ENCODE measurements around the gene TC2N. TPM values are rescaled to one million over a fixed set of nuclear protein-coding genes. Genes with fewer than 3 reads are reported as not detected.

Gene TC2N
- total and polyA plus RNA-seq, 2 donors (not counting 3 experiments of a cell fraction or from before 2014, with no cell fraction given) = 0.40 TPM; not detected in 1

- dilution Hi-C loops (cut with MboI; ENCODE audit: extremely low pct_ligation_motif_present, low sequenced_read_pairs) (no loop called here), intact Hi-C loops (cut with micrococcal nuclease) (no loop called here)
- DNase-seq (ENCODE audit: low read depth, low spot score) = no peak
- Histone ChIP-seq H3K4me2 (ENCODE audit: insufficient read depth, low read length) (no peak overlapping the region), H3K27ac (ENCODE audit: insufficient read depth, low read depth, low read length) (no peak overlapping the region), H3K27me3 (ENCODE audit: control insufficient read depth in 2 of 2, insufficient read depth in 2 of 2, low read length in 2 of 2) (no peaks in the 10 kb centered on the region), H3K4me1 (ENCODE audit: control insufficient read depth, extremely low read depth, insufficient read depth, low read length) (no peaks in the 10 kb centered on the region), H3K36me3 (ENCODE audit: control insufficient read depth in 2 of 2, extremely low read depth in 1 of 2, insufficient read depth in 2 of 2, low read length in 2 of 2) (no peaks in the 10 kb centered on the region), H3K4me3 (replicated peaks in 1 of 3; ENCODE audit: insufficient read depth in 1 of 3, low read depth in 1 of 3, low read length in 3 of 3) (no peak overlapping the region), H3K9me1 (replicated peaks; ENCODE audit: control insufficient read depth, extremely low read depth, insufficient read depth, low read length) (no peaks in the 10 kb centered on the region), H3K9ac (replicated peaks; ENCODE audit: extremely low read depth, insufficient read depth, low read length) (no peak overlapping the region), H2AFZ (ENCODE audit: low read depth, low read length) (no peak overlapping the region), H4K20me1 (replicated peaks; ENCODE audit: control insufficient read depth, extremely low read depth, insufficient read depth, low read length) (no peaks in the 10 kb centered on the region), H3K79me2 (ENCODE audit: control insufficient read depth, insufficient read depth, low read length) (no peaks in the 10 kb centered on the region), H3K9me3 (replicated peaks; ENCODE audit: control insufficient read depth, insufficient read depth, low read length) (no peaks in the 10 kb centered on the region)
- CTCF ChIA-PET = interaction anchor here (0.8 kb wide), 1 partner anchor 259 kb away, joined by 6 read pairs; no protein-coding TSS in a partner anchor
- POLR2A ChIA-PET = no interaction called here
- BruUV-seq (replicated peaks) = no TSS peak
- TF ChIP-seq GATA2 (IDR thresholded peaks at IDR 0.05; ENCODE audit: insufficient read depth, insufficient read length, low read depth, low read length) = no peak
- no peak for TF ChIP-seq JUN (IDR thresholded peaks at IDR 0.05; ENCODE audit: borderline replicate concordance, insufficient read depth, insufficient read length, low read depth)
- no peak for TF ChIP-seq FOS (IDR thresholded peaks at IDR 0.05; ENCODE audit: borderline replicate concordance, insufficient read depth, low read length)
- no peak for TF ChIP-seq POLR2AphosphoS5 (IDR thresholded peaks at IDR 0.05; ENCODE audit: insufficient read depth, low read depth, low read length)
- no peak for TF ChIP-seq MAX (IDR thresholded peaks at IDR 0.05; ENCODE audit: insufficient read depth, insufficient read length)
- TF ChIP-seq, protein P1, sequence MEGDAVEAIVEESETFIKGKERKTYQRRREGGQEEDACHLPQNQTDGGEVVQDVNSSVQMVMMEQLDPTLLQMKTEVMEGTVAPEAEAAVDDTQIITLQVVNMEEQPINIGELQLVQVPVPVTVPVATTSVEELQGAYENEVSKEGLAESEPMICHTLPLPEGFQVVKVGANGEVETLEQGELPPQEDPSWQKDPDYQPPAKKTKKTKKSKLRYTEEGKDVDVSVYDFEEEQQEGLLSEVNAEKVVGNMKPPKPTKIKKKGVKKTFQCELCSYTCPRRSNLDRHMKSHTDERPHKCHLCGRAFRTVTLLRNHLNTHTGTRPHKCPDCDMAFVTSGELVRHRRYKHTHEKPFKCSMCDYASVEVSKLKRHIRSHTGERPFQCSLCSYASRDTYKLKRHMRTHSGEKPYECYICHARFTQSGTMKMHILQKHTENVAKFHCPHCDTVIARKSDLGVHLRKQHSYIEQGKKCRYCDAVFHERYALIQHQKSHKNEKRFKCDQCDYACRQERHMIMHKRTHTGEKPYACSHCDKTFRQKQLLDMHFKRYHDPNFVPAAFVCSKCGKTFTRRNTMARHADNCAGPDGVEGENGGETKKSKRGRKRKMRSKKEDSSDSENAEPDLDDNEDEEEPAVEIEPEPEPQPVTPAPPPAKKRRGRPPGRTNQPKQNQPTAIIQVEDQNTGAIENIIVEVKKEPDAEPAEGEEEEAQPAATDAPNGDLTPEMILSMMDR (IDR thresholded peaks at IDR 0.05; ENCODE audit: extremely low read depth in 1 of 2, insufficient read depth in 1 of 2, low read depth in 1 of 2, low read length in 2 of 2) = no peak
- TF ChIP-seq MYC (IDR thresholded peaks at IDR 0.05; ENCODE audit: low read depth, low read length) = no peak
- TF ChIP-seq POLR2A (IDR thresholded peaks at IDR 0.05; ENCODE audit: low read depth, low read length) = no peak
- no peak for TF ChIP-seq EZH2 (IDR thresholded peaks at IDR 0.05; ENCODE audit: borderline replicate concordance, low read depth, low read length, severe bottlenecking)
- no peak for FAIRE-seq
Observed at GRCh38 chr14:91737619-91738018, 129.7 kb downstream of the TC2N start.

Data from endothelial cell of umbilical vein (primary cell).